RWPE1 (cell line): ENCODE results near the gene CEP72.

Experiments
- CTCF ChIA-PET: fragments of 350-600 bp; sonication (Branson Sonifier 250); formaldehyde crosslinking; extraction: SDS; loops from one replicate; lab custom pipeline; 2021; lab: Yijun Ruan, JAX
- POLR2A ChIA-PET: fragments of 400-600 bp; formaldehyde crosslinking; extraction: SDS; loops from one replicate; lab custom pipeline; 2020; ENCODE audit warnings: antibody characterized with exemption; ENCODE audit not compliant: low non-redundant PET; lab: Yijun Ruan, JAX
- DNase-seq: peaks from one replicate; pipeline ENCODE4 v3.0.0; 2012; ENCODE audit warnings: low spot score
- H3K27ac ChIP-seq: fragments of 450-650 bp; 2 replicates; pipeline ENCODE4 v1.5.1; 2017
- TF ChIP-seq, protein P1 (sequence below): fragments of 450-650 bp; conservative IDR thresholded peaks from 2 replicates; pipeline ENCODE4 v1.5.1; 2017; ENCODE audit warnings: low read depth, mild to moderate bottlenecking

Gene CEP72

DNA sequence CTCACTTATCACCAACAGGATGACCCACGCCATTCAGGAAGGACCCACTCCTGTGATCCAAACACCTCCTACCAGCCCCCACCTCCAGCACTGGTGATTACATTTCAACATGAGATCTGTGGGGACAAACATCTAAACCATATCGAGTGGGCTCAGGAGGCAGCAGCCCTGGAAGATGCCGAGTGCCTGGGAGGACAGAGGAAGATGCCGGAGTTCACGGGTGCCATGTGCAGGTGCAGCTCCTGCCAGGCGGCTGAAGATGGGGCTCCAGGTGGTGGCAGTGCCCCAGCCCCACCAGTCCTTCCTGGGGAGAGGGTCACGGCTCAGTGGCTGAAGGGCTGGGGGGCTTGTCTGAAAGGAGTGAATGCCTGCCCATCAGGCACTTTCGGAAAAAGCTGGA, 6.1 kb upstream of the CEP72 start:
- no peak overlapping the region for H3K27ac ChIP-seq
- DNase-seq: no peak
- ChIA-PET POLR2A (no interaction called here), CTCF (interaction anchor here (0.6 kb wide), 1 partner anchor 64 kb away, joined by 4 read pairs; no protein-coding TSS in a partner anchor)
- TF ChIP-seq, protein P1, sequence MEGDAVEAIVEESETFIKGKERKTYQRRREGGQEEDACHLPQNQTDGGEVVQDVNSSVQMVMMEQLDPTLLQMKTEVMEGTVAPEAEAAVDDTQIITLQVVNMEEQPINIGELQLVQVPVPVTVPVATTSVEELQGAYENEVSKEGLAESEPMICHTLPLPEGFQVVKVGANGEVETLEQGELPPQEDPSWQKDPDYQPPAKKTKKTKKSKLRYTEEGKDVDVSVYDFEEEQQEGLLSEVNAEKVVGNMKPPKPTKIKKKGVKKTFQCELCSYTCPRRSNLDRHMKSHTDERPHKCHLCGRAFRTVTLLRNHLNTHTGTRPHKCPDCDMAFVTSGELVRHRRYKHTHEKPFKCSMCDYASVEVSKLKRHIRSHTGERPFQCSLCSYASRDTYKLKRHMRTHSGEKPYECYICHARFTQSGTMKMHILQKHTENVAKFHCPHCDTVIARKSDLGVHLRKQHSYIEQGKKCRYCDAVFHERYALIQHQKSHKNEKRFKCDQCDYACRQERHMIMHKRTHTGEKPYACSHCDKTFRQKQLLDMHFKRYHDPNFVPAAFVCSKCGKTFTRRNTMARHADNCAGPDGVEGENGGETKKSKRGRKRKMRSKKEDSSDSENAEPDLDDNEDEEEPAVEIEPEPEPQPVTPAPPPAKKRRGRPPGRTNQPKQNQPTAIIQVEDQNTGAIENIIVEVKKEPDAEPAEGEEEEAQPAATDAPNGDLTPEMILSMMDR: no peak

DNA sequence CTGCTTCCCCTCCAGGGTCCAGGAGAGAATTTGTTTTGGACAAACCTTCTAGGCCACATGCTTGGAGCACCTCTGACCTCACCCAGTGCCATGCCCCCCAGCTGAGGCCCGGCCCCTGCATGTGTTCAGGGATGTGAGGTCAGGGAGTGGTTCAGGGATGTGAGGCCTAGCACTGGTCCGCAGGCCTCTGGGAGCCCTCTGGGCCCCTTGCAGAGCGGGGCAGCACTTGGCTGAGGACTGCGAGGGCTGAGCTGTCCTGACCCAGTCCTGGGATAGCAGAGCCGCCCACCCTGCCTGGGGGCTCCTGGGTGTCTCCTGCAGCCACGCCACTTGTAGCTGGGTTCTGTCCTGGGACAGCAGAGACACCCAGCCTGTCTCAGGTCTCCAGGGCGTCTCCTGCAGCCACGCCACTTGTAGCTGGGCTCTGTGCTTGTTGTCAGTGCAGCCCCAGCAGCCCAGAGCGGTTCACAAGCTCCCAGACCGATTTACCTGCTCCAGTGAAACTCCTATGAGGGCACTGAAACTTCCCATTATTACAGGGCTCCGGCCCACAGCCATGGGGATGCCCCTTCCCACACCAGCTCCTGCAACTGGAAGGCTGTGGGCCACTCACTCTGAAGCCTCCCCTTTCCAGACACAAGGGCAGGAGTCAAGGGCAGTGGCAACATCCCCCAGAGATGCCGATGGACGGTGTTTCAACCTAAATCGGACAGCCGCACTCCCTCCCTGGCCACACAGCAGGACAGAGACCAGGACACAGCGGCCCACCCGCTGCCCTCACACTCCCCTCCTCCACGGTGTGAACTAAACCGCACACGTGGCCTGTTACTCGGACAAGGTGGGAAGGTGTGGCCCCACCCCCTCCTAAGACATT, 5.4 kb upstream of the CEP72 start:
- CTCF ChIA-PET: interaction anchor here (0.6 kb wide), 1 partner anchor 63 kb away, joined by 4 read pairs; no protein-coding TSS in a partner anchor
- TF ChIP-seq, protein P1: no peak

DNA sequence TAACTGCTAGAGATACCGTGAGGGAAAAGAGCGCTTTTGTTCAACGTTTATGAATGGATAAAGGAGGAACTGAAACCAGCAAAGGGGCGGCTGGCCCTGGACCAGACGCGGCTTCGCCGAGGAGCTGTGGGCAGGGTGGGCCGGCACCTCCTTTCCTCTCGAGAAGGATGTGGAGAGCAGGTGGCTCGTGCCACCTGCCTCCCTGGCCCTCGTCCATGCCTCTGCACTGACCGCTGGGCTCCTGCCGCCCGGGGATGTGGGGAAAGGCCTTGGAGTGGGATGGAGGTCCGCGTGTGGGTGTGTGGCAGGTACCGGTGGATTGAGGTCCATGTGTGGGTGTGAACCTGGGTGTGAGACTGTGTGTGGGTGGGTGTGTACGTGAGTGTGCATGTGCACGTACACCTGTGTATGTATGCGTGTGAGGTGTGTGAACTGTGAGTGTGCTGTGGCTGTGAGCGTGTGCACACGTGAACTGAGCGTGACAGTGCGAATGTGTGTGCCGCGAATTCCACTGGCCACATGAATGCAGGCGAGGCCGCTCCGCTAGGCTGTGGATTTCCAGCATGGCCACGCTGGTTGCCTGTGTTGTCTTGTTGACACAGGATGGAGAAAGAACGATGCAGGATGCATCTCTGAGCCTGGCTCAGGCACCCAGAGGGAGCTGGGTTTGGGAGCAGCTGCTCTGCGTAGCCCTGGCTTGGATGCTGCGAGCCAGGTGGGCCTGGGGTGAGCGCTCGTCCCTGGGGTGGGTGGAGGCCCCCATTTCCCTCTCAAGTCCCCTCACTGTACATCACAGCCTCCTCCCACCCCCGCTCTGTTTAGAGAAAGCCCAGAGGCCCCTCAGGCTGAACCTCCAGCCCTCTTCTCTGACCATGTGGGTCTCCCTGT, 4.4 kb upstream of the CEP72 start:
- TF ChIP-seq, protein P1: no peak
- DNase-seq: no peak
- H3K27ac ChIP-seq: no peak overlapping the region
- ChIA-PET POLR2A (no interaction called here), CTCF (no interaction called here)

More for the DNA sequence above, 5.4 kb upstream of the CEP72 start:
- no peak overlapping the region for H3K27ac ChIP-seq
- DNase-seq: no peak
- POLR2A ChIA-PET: no interaction called here

DNA sequence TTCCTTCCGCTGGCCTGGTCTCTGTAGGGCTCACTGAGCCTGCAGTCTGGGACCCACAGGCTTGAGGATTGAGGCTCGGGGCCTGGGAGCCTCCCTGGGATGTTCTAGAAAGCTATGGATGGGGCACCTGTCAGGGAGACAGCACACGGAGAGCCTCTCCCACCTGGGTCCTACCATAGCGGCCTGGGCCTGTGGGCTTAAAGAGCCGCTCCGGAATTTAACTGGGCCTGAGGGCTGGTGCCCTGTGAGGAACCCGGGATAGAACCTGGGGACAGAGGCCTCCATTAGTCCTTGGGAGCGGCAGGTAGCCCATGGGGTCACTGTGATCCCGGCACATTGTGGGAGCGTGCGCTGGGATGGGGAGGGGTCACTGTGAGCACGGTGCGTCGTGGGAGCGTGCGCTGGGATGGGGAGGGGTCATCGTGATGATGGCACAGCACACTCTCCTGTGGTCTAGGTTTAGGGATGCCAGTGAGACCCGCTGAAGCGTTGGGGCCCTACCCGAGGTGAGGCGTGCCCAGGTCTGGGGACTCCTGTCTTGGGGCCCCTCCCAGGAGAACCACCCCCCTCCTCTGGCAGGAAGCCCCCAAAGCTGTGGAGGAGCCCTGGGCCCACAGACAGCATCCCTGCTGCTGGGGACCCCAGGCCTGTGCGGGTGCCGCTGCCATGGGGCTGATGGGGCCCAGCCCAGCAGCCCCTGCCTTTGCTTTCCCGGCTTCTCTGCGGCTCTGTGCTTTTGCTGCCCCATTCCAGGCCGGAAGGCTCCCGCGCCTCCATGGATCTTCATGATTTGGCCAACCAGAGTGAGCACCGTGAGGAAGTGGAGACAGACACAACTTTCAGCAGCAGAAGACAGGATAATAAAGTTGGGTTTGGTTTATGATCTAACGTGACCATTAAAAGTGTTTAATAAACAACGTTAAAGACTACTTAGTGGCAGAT, 3.4 kb upstream of the CEP72 start:
- TF ChIP-seq, protein P1: no peak
- ChIA-PET CTCF (no interaction called here), POLR2A (no interaction called here)
- H3K27ac ChIP-seq: no peak overlapping the region
- DNase-seq: no peak

DNA sequence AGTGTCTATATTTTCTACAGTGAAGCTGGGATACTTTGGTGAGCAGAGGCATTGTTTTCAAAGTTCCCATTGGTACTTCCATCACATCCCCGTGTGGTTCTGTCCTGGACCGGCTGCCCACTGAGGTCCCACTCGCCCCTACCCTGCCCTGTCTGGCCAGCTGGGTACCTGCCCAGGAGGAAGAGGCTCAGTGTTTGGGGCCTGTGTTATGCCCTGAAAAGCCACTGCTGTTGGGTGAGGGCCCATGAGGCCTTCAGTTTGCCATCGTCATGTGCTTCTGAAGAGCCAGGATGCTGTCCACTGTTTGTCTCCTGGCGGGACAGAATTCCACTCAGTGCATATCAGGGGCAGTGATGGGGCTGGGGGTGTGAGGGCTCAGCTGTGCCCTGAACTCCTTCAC, 2.6 kb upstream of the CEP72 start:
- DNase-seq: no peak
- TF ChIP-seq, protein P1: no peak
- no peak overlapping the region for H3K27ac ChIP-seq
- POLR2A ChIA-PET: no interaction called here
- CTCF ChIA-PET: interaction anchor here (0.6 kb wide), 1 partner anchor 599 kb away, joined by 5 read pairs; no protein-coding TSS in a partner anchor
